K562 (cell line): ENCODE data around the gene CCDC88C. TPM values are rescaled to one million over a fixed set of nuclear protein-coding genes. Genes with fewer than 3 reads are reported as not detected.
A peak's percentile ranks its signal among the peaks of the same experiment; 100 is the strongest.

Source experiments
- CBX5 ChIP-seq: IDR thresholded peaks from 2 replicates; pipeline ENCODE4 v1.6.1; 2014; ENCODE audit warnings: low read depth, borderline replicate concordance
- CHCHD3 ChIP-seq: fragments of 250-450 bp; sonication (Bioruptor Pico); IDR thresholded peaks from 2 replicates; pipeline ENCODE4 v2.1.2; 2022; ENCODE audit warnings: mild to moderate bottlenecking
- CHD2 ChIP-seq: IDR thresholded peaks from 2 replicates; pipeline ENCODE4 v1.6.1; 2011; ENCODE audit warnings: low read depth, low read length
- EZH2 ChIP-seq: IDR thresholded peaks from 2 replicates; pipeline ENCODE4 v1.6.1; 2012; ENCODE audit warnings: low read depth, mild to moderate bottlenecking, inconsistent platforms, low read length, borderline replicate concordance
- GATAD2A ChIP-seq: fragments of 450-650 bp; IDR thresholded peaks from 2 replicates; pipeline ENCODE4 v1.6.1; 2017
- HLTF ChIP-seq: fragments of 450-650 bp; IDR thresholded peaks from 2 replicates; pipeline ENCODE4 v1.6.1; 2016
- MAX ChIP-seq: sonication (generic); formaldehyde crosslinking; IDR thresholded peaks from 2 replicates; pipeline ENCODE4 v1.9.0; 2022; ENCODE audit warnings: mild to moderate bottlenecking, missing genetic modification reagents
- MCM7 ChIP-seq, 2 experiments: fragments of 450-650 bp; IDR thresholded peaks; 2 replicates each; pipeline ENCODE4 v1.6.1; 2016 to 2018
- MLLT1 ChIP-seq, 2 experiments: fragments of 450-650 bp; IDR thresholded peaks; 2 replicates each; pipeline ENCODE4 v1.6.1; 2016
- NFE2L1 ChIP-seq: fragments of 450-650 bp; IDR thresholded peaks from 2 replicates; pipeline ENCODE4 v1.6.1; 2016; ENCODE audit warnings: missing genetic modification characterization, low read depth, mild to moderate bottlenecking, missing compliant biosample characterization, moderate library complexity, borderline replicate concordance
- PURB ChIP-seq: sonication (generic); formaldehyde crosslinking; IDR thresholded peaks from 2 replicates; pipeline ENCODE4 v1.9.0; 2021; ENCODE audit warnings: low read depth, mild to moderate bottlenecking, missing genetic modification reagents
- SMARCB1 ChIP-seq: IDR thresholded peaks from 2 replicates; pipeline ENCODE4 v1.6.1; 2011; ENCODE audit warnings: improper control_type of control experiment, low read depth; ENCODE audit not compliant: insufficient read length
- TEAD2 ChIP-seq: fragments of 450-650 bp; IDR thresholded peaks from 2 replicates; pipeline ENCODE4 v1.6.1; 2016; ENCODE audit warnings: missing genetic modification characterization, control low read depth, missing compliant biosample characterization
- ZBTB17 ChIP-seq: fragments of 450-650 bp; formaldehyde crosslinking; IDR thresholded peaks from 2 replicates; pipeline ENCODE4 v1.4.0; 2020; ENCODE audit warnings: mild to moderate bottlenecking
- ZC3H11A ChIP-seq: IDR thresholded peaks from 2 replicates; pipeline ENCODE4 v1.6.1; 2012; ENCODE audit warnings: low read depth, low read length, improper control_type of control experiment
- ZFP30 ChIP-seq: fragments of 250-450 bp; sonication (Bioruptor Pico); IDR thresholded peaks from 2 replicates; pipeline ENCODE4 v1.8.0; 2022; ENCODE audit warnings: moderate library complexity, mild to moderate bottlenecking, inconsistent platforms, borderline replicate concordance
- ZMIZ1 ChIP-seq, 2 experiments: fragments of 150-350 bp in 1 of 2; IDR thresholded peaks; 2 replicates each; pipeline ENCODE4 v1.6.1; 2012 to 2016; ENCODE audit warnings: low read depth in 2 of 2, low read length in 2 of 2, mild to moderate bottlenecking in 1 of 2, moderate library complexity in 1 of 2
- ZNF121 ChIP-seq: sonication (generic); formaldehyde crosslinking; conservative IDR thresholded peaks from 2 replicates; pipeline ENCODE4 v1.8.0; 2022; ENCODE audit warnings: missing genetic modification reagents
- ZNF184 ChIP-seq: sonication (generic); formaldehyde crosslinking; IDR thresholded peaks from 2 replicates; pipeline ENCODE4 v1.5.0; 2020; ENCODE audit warnings: missing genetic modification reagents
- ZNF707 ChIP-seq: fragments of 250-450 bp; sonication (Bioruptor Pico); conservative IDR thresholded peaks from 2 replicates; pipeline ENCODE4 v1.8.0; 2022; ENCODE audit warnings: inconsistent platforms, mild to moderate bottlenecking, moderate library complexity
- polyA plus RNA-seq, 8 experiments: library from polyadenylated mRNA; depleted of rRNA in 4 of 8; stranded (reverse) in 5 of 8; unstranded in 3 of 8; fragments of >200 nt; fragmentation: Nextera tagmentation in 2 of 8; fragmentation: Illumina TruSeq in 1 of 8; extraction: Ambion mirVana in 2 of 8; extraction: Trizol in 1 of 8; gene quantifications; 2 replicates each; pipeline versions ENCODE4 v1.2.1 to v1.2.3, GENCODE V29; 2011 to 2014; ENCODE audit warnings: inconsistent platforms in 1 of 8, missing spikeins in 1 of 8
- total RNA-seq, 7 experiments: library from RNA; depleted of rRNA in 6 of 7; stranded (reverse); fragments of >200 nt in 6 of 7; fragmentation: Illumina TruSeq in 2 of 7; extraction: Trizol in 2 of 7; gene quantifications; 2 replicates each; pipeline versions ENCODE4 v1.2.1 to v1.2.3, GENCODE V29; 2011 to 2021; ENCODE audit warnings: low replicate concordance in 1 of 7
- TF ChIP-seq, protein P1 (sequence below): IDR thresholded peaks from 2 replicates; pipeline ENCODE4 v1.6.1; 2012; ENCODE audit warnings: low read depth, low read length, improper control_type of control experiment, borderline replicate concordance
- TF ChIP-seq, protein P2 (sequence below): fragments of 250-450 bp; sonication (Bioruptor Pico); IDR thresholded peaks from 2 replicates; pipeline ENCODE4 v1.5.0; 2020; ENCODE audit warnings: mild to moderate bottlenecking
- TF ChIP-seq, protein P3 (sequence below): fragments of 250-450 bp; sonication (Bioruptor Pico); IDR thresholded peaks from 2 replicates; pipeline ENCODE4 v1.8.0; 2022; ENCODE audit warnings: moderate library complexity, mild to moderate bottlenecking, inconsistent platforms

Gene CCDC88C
- total and polyA plus RNA-seq, 9 of the 15 experiments (the other 6 are each of a cell fraction or from before 2014, with no cell fraction given): 0.62 to 22.5 (median 10.7) TPM

DNA sequence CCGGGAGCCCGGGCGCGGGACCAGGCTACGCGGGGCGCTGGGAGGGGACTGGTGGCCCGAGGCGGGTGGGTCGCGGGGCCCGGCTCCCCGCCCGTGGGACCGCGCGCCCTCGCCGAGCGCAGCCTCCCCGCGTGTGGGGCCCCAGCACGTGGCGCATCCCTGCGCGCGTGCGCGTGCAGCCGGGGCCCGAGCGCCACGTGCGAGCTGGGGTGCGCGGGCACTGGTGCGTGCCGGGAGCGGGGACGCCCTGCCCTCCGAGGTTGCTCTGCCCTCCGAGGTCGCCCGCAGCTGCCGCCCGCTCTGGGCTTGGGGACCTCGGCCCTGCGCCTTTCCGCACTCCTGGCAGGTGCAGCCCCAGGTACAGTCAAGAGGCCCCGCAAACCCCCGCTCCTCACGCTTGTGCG lies 365 bp upstream of the CCDC88C start (continued):
- TF ChIP-seq ZMIZ1 (IDR thresholded peaks at IDR 0.05; ENCODE audit: low read depth in 2 of 2, low read length in 2 of 2) (no peak), ZNF707 (CRISPR knock-in tag) (no peak), MCM7 (IDR thresholded peaks at IDR 0.05) (no peak), SMARCB1 (no peak), PURB (CRISPR knock-in tag) (no peak), ZNF184 (no peak), HLTF (no peak), ZC3H11A (no peak), GATAD2A (no peak), ZFP30 (CRISPR knock-in tag) (no peak), MAX (peak; percentile 98), MLLT1 (IDR thresholded peaks at IDR 0.05) (no peak), ZBTB17 (CRISPR knock-in tag) (no peak), NFE2L1 (tag) (no peak), TEAD2 (tag) (no peak), CHCHD3 (CRISPR knock-in tag) (no peak), CHD2 (no peak), EZH2 (no peak), ZNF121 (peak; percentile 73), CBX5 (no peak)
- TF ChIP-seq, protein P1, sequence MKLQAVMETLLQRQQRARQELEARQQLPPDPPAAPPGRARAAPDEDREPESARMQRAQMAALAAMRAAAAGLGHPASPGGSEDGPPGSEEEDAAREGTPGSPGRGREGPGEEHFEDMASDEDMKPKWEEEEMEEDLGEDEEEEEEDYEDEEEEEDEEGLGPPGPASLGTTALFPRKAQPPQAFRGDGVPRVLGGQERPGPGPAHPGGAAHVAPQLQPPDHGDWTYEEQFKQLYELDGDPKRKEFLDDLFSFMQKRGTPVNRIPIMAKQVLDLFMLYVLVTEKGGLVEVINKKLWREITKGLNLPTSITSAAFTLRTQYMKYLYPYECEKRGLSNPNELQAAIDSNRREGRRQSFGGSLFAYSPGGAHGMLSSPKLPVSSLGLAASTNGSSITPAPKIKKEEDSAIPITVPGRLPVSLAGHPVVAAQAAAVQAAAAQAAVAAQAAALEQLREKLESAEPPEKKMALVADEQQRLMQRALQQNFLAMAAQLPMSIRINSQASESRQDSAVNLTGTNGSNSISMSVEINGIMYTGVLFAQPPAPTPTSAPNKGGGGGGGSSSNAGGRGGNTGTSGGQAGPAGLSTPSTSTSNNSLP: no peak
- TF ChIP-seq, protein P2, sequence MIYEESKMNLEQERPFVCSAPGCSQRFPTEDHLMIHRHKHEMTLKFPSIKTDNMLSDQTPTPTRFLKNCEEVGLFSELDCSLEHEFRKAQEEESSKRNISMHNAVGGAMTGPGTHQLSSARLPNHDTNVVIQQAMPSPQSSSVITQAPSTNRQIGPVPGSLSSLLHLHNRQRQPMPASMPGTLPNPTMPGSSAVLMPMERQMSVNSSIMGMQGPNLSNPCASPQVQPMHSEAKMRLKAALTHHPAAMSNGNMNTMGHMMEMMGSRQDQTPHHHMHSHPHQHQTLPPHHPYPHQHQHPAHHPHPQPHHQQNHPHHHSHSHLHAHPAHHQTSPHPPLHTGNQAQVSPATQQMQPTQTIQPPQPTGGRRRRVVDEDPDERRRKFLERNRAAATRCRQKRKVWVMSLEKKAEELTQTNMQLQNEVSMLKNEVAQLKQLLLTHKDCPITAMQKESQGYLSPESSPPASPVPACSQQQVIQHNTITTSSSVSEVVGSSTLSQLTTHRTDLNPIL: no peak
- TF ChIP-seq, protein P3, sequence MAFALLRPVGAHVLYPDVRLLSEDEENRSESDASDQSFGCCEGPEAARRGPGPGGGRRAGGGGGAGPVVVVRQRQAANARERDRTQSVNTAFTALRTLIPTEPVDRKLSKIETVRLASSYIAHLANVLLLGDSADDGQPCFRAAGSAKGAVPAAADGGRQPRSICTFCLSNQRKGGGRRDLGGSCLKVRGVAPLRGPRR: no peak
